Measurements from ENCODE around the gene FRAS1.

GRCh38 chr4:78460368-78460767, 403.2 kb downstream of the FRAS1 start:
- TF ChIP-seq NR2C2 (CRISPR knock-in tag; IDR thresholded peaks at IDR 0.05): no peak
- TF ChIP-seq, protein P1, sequence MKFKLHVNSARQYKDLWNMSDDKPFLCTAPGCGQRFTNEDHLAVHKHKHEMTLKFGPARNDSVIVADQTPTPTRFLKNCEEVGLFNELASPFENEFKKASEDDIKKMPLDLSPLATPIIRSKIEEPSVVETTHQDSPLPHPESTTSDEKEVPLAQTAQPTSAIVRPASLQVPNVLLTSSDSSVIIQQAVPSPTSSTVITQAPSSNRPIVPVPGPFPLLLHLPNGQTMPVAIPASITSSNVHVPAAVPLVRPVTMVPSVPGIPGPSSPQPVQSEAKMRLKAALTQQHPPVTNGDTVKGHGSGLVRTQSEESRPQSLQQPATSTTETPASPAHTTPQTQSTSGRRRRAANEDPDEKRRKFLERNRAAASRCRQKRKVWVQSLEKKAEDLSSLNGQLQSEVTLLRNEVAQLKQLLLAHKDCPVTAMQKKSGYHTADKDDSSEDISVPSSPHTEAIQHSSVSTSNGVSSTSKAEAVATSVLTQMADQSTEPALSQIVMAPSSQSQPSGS (CRISPR knock-in tag; IDR thresholded peaks at IDR 0.05; ENCODE audit: borderline replicate concordance, low read depth): no peak
- no peak for TF ChIP-seq RELA (CRISPR knock-in tag; IDR thresholded peaks at IDR 0.05; ENCODE audit: borderline replicate concordance)
- TF ChIP-seq IRF2 (CRISPR knock-in tag; IDR thresholded peaks at IDR 0.05; ENCODE audit: borderline replicate concordance, low read depth): no peak
- TF ChIP-seq, protein P2, sequence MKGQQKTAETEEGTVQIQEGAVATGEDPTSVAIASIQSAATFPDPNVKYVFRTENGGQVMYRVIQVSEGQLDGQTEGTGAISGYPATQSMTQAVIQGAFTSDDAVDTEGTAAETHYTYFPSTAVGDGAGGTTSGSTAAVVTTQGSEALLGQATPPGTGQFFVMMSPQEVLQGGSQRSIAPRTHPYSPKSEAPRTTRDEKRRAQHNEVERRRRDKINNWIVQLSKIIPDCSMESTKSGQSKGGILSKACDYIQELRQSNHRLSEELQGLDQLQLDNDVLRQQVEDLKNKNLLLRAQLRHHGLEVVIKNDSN (CRISPR knock-in tag; IDR thresholded peaks at IDR 0.05): no peak
- TF ChIP-seq, protein P3, sequence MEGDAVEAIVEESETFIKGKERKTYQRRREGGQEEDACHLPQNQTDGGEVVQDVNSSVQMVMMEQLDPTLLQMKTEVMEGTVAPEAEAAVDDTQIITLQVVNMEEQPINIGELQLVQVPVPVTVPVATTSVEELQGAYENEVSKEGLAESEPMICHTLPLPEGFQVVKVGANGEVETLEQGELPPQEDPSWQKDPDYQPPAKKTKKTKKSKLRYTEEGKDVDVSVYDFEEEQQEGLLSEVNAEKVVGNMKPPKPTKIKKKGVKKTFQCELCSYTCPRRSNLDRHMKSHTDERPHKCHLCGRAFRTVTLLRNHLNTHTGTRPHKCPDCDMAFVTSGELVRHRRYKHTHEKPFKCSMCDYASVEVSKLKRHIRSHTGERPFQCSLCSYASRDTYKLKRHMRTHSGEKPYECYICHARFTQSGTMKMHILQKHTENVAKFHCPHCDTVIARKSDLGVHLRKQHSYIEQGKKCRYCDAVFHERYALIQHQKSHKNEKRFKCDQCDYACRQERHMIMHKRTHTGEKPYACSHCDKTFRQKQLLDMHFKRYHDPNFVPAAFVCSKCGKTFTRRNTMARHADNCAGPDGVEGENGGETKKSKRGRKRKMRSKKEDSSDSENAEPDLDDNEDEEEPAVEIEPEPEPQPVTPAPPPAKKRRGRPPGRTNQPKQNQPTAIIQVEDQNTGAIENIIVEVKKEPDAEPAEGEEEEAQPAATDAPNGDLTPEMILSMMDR (IDR thresholded peaks at IDR 0.05): no peak
- TF ChIP-seq, protein P4, sequence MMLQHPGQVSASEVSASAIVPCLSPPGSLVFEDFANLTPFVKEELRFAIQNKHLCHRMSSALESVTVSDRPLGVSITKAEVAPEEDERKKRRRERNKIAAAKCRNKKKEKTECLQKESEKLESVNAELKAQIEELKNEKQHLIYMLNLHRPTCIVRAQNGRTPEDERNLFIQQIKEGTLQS (CRISPR knock-in tag; conservative IDR thresholded peaks at IDR 0.05): no peak
- TF ChIP-seq, protein P5, sequence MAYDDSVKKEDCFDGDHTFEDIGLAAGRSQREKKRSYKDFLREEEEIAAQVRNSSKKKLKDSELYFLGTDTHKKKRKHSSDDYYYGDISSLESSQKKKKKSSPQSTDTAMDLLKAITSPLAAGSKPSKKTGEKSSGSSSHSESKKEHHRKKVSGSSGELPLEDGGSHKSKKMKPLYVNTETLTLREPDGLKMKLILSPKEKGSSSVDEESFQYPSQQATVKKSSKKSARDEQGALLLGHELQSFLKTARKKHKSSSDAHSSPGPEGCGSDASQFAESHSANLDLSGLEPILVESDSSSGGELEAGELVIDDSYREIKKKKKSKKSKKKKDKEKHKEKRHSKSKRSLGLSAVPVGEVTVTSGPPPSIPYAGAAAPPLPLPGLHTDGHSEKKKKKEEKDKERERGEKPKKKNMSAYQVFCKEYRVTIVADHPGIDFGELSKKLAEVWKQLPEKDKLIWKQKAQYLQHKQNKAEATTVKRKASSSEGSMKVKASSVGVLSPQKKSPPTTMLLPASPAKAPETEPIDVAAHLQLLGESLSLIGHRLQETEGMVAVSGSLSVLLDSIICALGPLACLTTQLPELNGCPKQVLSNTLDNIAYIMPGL (CRISPR knock-in tag; IDR thresholded peaks at IDR 0.05): no peak
- TF ChIP-seq, protein P6, sequence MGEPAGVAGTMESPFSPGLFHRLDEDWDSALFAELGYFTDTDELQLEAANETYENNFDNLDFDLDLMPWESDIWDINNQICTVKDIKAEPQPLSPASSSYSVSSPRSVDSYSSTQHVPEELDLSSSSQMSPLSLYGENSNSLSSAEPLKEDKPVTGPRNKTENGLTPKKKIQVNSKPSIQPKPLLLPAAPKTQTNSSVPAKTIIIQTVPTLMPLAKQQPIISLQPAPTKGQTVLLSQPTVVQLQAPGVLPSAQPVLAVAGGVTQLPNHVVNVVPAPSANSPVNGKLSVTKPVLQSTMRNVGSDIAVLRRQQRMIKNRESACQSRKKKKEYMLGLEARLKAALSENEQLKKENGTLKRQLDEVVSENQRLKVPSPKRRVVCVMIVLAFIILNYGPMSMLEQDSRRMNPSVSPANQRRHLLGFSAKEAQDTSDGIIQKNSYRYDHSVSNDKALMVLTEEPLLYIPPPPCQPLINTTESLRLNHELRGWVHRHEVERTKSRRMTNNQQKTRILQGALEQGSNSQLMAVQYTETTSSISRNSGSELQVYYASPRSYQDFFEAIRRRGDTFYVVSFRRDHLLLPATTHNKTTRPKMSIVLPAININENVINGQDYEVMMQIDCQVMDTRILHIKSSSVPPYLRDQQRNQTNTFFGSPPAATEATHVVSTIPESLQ (CRISPR knock-in tag; IDR thresholded peaks at IDR 0.05): no peak
- no peak for TF ChIP-seq NFATC4 (CRISPR knock-in tag; IDR thresholded peaks at IDR 0.05)
- TF ChIP-seq ZNF423 (CRISPR knock-in tag; IDR thresholded peaks at IDR 0.05): no peak

Data from WTC11 (cell line).